Astrocyte (in vitro differentiated cells and primary cell): ENCODE measurements around the gene CYP19A1. TPM values are rescaled to one million over a fixed set of nuclear protein-coding genes. Genes with fewer than 3 reads are reported as not detected.

Experiments
- DNase-seq: peaks from one replicate; pipeline ENCODE4 v3.0.0-alpha.2; 2010; ENCODE audit warnings: low read depth
- FAIRE-seq: peaks from 2 replicates; lab custom pipeline; 2011; peaks lifted over from hg19 to GRCh38; lab: Jason Lieb, UNC
- H2AFZ ChIP-seq: 2 replicates; pipeline ENCODE4 v1.6.0; 2012; ENCODE audit warnings: low read depth, low read length, inconsistent platforms
- H3K27ac ChIP-seq: 2 replicates; pipeline ENCODE4 v1.5.1; 2011; ENCODE audit warnings: low read depth, low read length, inconsistent platforms
- H3K27me3 ChIP-seq: 2 replicates; pipeline ENCODE4 v1.6.0; 2011; ENCODE audit warnings: low read length, inconsistent platforms; ENCODE audit not compliant: insufficient read depth
- H3K36me3 ChIP-seq: 2 replicates; pipeline ENCODE4 v1.5.1; 2011; ENCODE audit warnings: low read length, inconsistent platforms; ENCODE audit not compliant: insufficient read depth
- H3K4me1 ChIP-seq: 2 replicates; pipeline ENCODE4 v1.5.1; 2011; ENCODE audit warnings: low read length, inconsistent platforms; ENCODE audit not compliant: insufficient read depth
- H3K4me2 ChIP-seq: 2 replicates; pipeline ENCODE4 v1.6.0; 2012; ENCODE audit warnings: low read length, inconsistent platforms
- H3K4me3 ChIP-seq: 2 replicates; pipeline ENCODE4 v1.5.1; 2011; ENCODE audit warnings: low read depth, mild to moderate bottlenecking, low read length, inconsistent platforms; ENCODE audit not compliant: insufficient read depth
- H3K79me2 ChIP-seq: 2 replicates; pipeline ENCODE4 v1.6.0; 2012; ENCODE audit warnings: mild to moderate bottlenecking, low read length, inconsistent platforms; ENCODE audit not compliant: insufficient read depth
- H3K9ac ChIP-seq: 2 replicates; pipeline ENCODE4 v1.6.0; 2012; ENCODE audit warnings: mild to moderate bottlenecking, low read length, inconsistent platforms
- H3K9me3 ChIP-seq: 2 replicates; pipeline ENCODE4 v1.5.1; 2012; ENCODE audit warnings: low read depth, mild to moderate bottlenecking, low read length, inconsistent platforms; ENCODE audit not compliant: insufficient read depth
- H4K20me1 ChIP-seq: 2 replicates; pipeline ENCODE4 v1.6.0; 2012; ENCODE audit warnings: low read length, inconsistent platforms; ENCODE audit not compliant: insufficient read depth
- H3K27ac Mint-ChIP-seq: one replicate; pipeline ENCODE4 v1.8.0; 2021; ENCODE audit warnings: mild to moderate bottlenecking, mixed read lengths; ENCODE audit not compliant: unreplicated experiment
- H3K27me3 Mint-ChIP-seq: one replicate; pipeline ENCODE4 v1.8.0; 2021; ENCODE audit warnings: low read depth, mixed read lengths; ENCODE audit not compliant: unreplicated experiment
- H3K36me3 Mint-ChIP-seq: one replicate; pipeline ENCODE4 v1.8.0; 2021; ENCODE audit warnings: low read depth, mixed read lengths; ENCODE audit not compliant: unreplicated experiment
- H3K4me1 Mint-ChIP-seq: one replicate; pipeline ENCODE4 v1.8.0; 2021; ENCODE audit warnings: low read depth, mixed read lengths; ENCODE audit not compliant: unreplicated experiment
- H3K4me3 Mint-ChIP-seq: one replicate; pipeline ENCODE4 v1.8.0; 2021; ENCODE audit warnings: mild to moderate bottlenecking, moderate library complexity, mixed read lengths; ENCODE audit not compliant: unreplicated experiment
- H3K9me3 Mint-ChIP-seq: one replicate; pipeline ENCODE4 v1.8.0; 2021; ENCODE audit warnings: mild to moderate bottlenecking, mixed read lengths; ENCODE audit not compliant: unreplicated experiment
- CTCF ChIP-seq: IDR thresholded peaks from 2 replicates; pipeline ENCODE4 v1.5.1; 2011; ENCODE audit warnings: low read depth, mild to moderate bottlenecking, inconsistent platforms, low read length, moderate library complexity; ENCODE audit not compliant: insufficient read depth
- EZH2 ChIP-seq: IDR thresholded peaks from 2 replicates; pipeline ENCODE4 v1.6.1; 2012; ENCODE audit warnings: mild to moderate bottlenecking, low read length, inconsistent platforms; ENCODE audit not compliant: insufficient read depth
- total RNA-seq: library from RNA; stranded (reverse); gene quantifications from 2 replicates; pipeline ENCODE4 v1.2.1, GENCODE V29; 2021

Gene CYP19A1
- total RNA-seq, 1 donor from 2014 or later = 0.75 TPM

- DNase-seq = no peak
- TF ChIP-seq EZH2 (no peak), CTCF (no peak)
- H3K4me3 Mint-ChIP-seq = no peak overlapping the region
- no peak for FAIRE-seq
- peaks cover 13% of the 10 kb centered on the region for H3K27me3 ChIP-seq
- no peaks in the 10 kb centered on the region for H3K9me3 ChIP-seq
- H3K9me3 Mint-ChIP-seq = peaks cover 8% of the 10 kb centered on the region
- H3K4me3 ChIP-seq = no peak overlapping the region
- H3K36me3 Mint-ChIP-seq = no peaks in the 10 kb centered on the region
- no peak overlapping the region for H3K27ac Mint-ChIP-seq
- peaks cover 49% of the 10 kb centered on the region for H3K27me3 Mint-ChIP-seq
- no peak overlapping the region for H3K4me2 ChIP-seq
- no peak overlapping the region for H2AFZ ChIP-seq
- H3K9ac ChIP-seq = no peak overlapping the region
- no peaks in the 10 kb centered on the region for H3K36me3 ChIP-seq
- H3K4me1 Mint-ChIP-seq = peaks cover 2% of the 10 kb centered on the region
- H4K20me1 ChIP-seq = no peaks in the 10 kb centered on the region
- H3K79me2 ChIP-seq = no peaks in the 10 kb centered on the region
- no peaks in the 10 kb centered on the region for H3K4me1 ChIP-seq
- H3K27ac ChIP-seq = no peak overlapping the region
Measured at GRCh38 chr15:51255533-51255932, 82.9 kb downstream of the CYP19A1 start.

- H2AFZ ChIP-seq = no peak overlapping the region
- Mint-ChIP-seq H3K9me3 (peaks cover 8% of the 10 kb centered on the region), H3K27me3 (peaks cover 51% of the 10 kb centered on the region), H3K36me3 (no peaks in the 10 kb centered on the region), H3K4me3 (no peak overlapping the region), H3K27ac (no peak overlapping the region), H3K4me1 (peaks cover 2% of the 10 kb centered on the region)
- DNase-seq (no peak), FAIRE-seq (no peak)
- H4K20me1 ChIP-seq = no peaks in the 10 kb centered on the region
- H3K9ac ChIP-seq = no peak overlapping the region
- peaks cover 10% of the 10 kb centered on the region for H3K27me3 ChIP-seq
- TF ChIP-seq EZH2 (no peak), CTCF (no peak)
- no peak overlapping the region for H3K27ac ChIP-seq
- H3K9me3 ChIP-seq = no peaks in the 10 kb centered on the region
- no peak overlapping the region for H3K4me2 ChIP-seq
- H3K36me3 ChIP-seq = no peaks in the 10 kb centered on the region
- H3K4me1 ChIP-seq = no peaks in the 10 kb centered on the region
- H3K4me3 ChIP-seq = no peak overlapping the region
- H3K79me2 ChIP-seq = no peaks in the 10 kb centered on the region
Measured at GRCh38 chr15:51253366-51253765, 85.0 kb downstream of the CYP19A1 start.

- DNase-seq = no peak
- H3K4me2 ChIP-seq = no peak overlapping the region
- no peak overlapping the region for H3K4me3 ChIP-seq
- Mint-ChIP-seq H3K4me1 (peaks cover 2% of the 10 kb centered on the region), H3K36me3 (no peaks in the 10 kb centered on the region), H3K9me3 (peaks cover 6% of the 10 kb centered on the region), H3K27ac (no peak overlapping the region), H3K4me3 (no peak overlapping the region), H3K27me3 (peaks cover 48% of the 10 kb centered on the region)
- no peak for FAIRE-seq
- TF ChIP-seq CTCF = no peak
- no peak for TF ChIP-seq EZH2
- no peaks in the 10 kb centered on the region for H3K79me2 ChIP-seq
- no peaks in the 10 kb centered on the region for H3K36me3 ChIP-seq
- H3K9ac ChIP-seq = no peak overlapping the region
- no peak overlapping the region for H2AFZ ChIP-seq
- H3K27ac ChIP-seq = no peak overlapping the region
- no peaks in the 10 kb centered on the region for H3K4me1 ChIP-seq
- H3K9me3 ChIP-seq = no peaks in the 10 kb centered on the region
- no peaks in the 10 kb centered on the region for H4K20me1 ChIP-seq
- H3K27me3 ChIP-seq = peaks cover 5% of the 10 kb centered on the region
Measured at GRCh38 chr15:51252671-51253070, 85.7 kb downstream of the CYP19A1 start.
